ENCODE data around the gene PLEKHH3. TPM values are rescaled to one million over a fixed set of nuclear protein-coding genes. Genes with fewer than 3 reads are reported as not detected.

The PLEKHH3 gene
- total RNA-seq, 3 donors from 2014 or later: 15.4 to 32.2 (median 24.6) TPM

GRCh38 chr17:42700586-42701289 lies 23.9 kb upstream of the PLEKHH3 start:
- H3K4me3 ChIP-seq: no peak overlapping the region
- no peaks in the 10 kb centered on the region for H3K9me3 ChIP-seq
- TF ChIP-seq POLR2AphosphoS5 (IDR thresholded peaks at IDR 0.05): no peak
- TF ChIP-seq CTCF (IDR thresholded peaks at IDR 0.05): no peak
- no peak for TF ChIP-seq POLR2A (IDR thresholded peaks at IDR 0.05)
- no peaks in the 10 kb centered on the region for H3K27me3 ChIP-seq
- H3K27ac ChIP-seq: peak overlapping the region in 1 of 2 donors; percentile 19
- peaks cover 9% of the 10 kb centered on the region for H3K36me3 ChIP-seq
- intact Hi-C loops (cut with DNase I; ENCODE audit: low total_unique reads): no loop called here
- DNase-seq (ENCODE audit: low spot score in 2 of 2): no peak
- no peaks in the 10 kb centered on the region for H3K4me1 ChIP-seq

GRCh38 chr17:42699415-42699740 lies 22.6 kb upstream of the PLEKHH3 start:
- TF ChIP-seq CTCF (IDR thresholded peaks at IDR 0.05): no peak
- TF ChIP-seq POLR2A (IDR thresholded peaks at IDR 0.05): no peak
- TF ChIP-seq POLR2AphosphoS5 (IDR thresholded peaks at IDR 0.05): no peak
- intact Hi-C loops (cut with DNase I; ENCODE audit: low total_unique reads): no loop called here
- Histone ChIP-seq H3K27me3 (no peaks in the 10 kb centered on the region), H3K9me3 (no peaks in the 10 kb centered on the region), H3K4me3 (no peak overlapping the region), H3K27ac (peak overlapping the region in 1 of 2 donors; percentile 6), H3K36me3 (peaks cover under 1% of the 10 kb centered on the region), H3K4me1 (no peaks in the 10 kb centered on the region)
- no peak for DNase-seq (ENCODE audit: low spot score in 2 of 2)

- H3K4me3 ChIP-seq: no peak overlapping the region
- H3K9me3 ChIP-seq: no peaks in the 10 kb centered on the region
- peak overlapping the region in 1 of 2 donors; percentile 6 for H3K27ac ChIP-seq
- no peak for DNase-seq (ENCODE audit: low spot score in 2 of 2)
- H3K36me3 ChIP-seq: no peaks in the 10 kb centered on the region
- no peaks in the 10 kb centered on the region for H3K4me1 ChIP-seq
- TF ChIP-seq POLR2AphosphoS5 (IDR thresholded peaks at IDR 0.05) (no peak), CTCF (IDR thresholded peaks at IDR 0.05) (no peak), POLR2A (IDR thresholded peaks at IDR 0.05) (no peak)
- intact Hi-C loops (cut with DNase I; ENCODE audit: low total_unique reads): no loop called here
- H3K27me3 ChIP-seq: no peaks in the 10 kb centered on the region
These were observed 22.1 kb upstream of the PLEKHH3 start for GRCh38 chr17:42698736-42699414.

- H3K36me3 ChIP-seq: no peaks in the 10 kb centered on the region
- H3K27me3 ChIP-seq: no peaks in the 10 kb centered on the region
- no peaks in the 10 kb centered on the region for H3K4me1 ChIP-seq
- no peak for TF ChIP-seq POLR2AphosphoS5 (IDR thresholded peaks at IDR 0.05)
- TF ChIP-seq POLR2A (IDR thresholded peaks at IDR 0.05): no peak
- TF ChIP-seq CTCF (IDR thresholded peaks at IDR 0.05): no peak
- no peaks in the 10 kb centered on the region for H3K9me3 ChIP-seq
- no peak for DNase-seq (ENCODE audit: low spot score in 2 of 2)
- H3K4me3 ChIP-seq: no peak overlapping the region
- H3K27ac ChIP-seq: no peak overlapping the region
- intact Hi-C loops (cut with DNase I; ENCODE audit: low total_unique reads): no loop called here
These were observed 20.5 kb upstream of the PLEKHH3 start for GRCh38 chr17:42697108-42697811.

- no peaks in the 10 kb centered on the region for H3K36me3 ChIP-seq
- no peaks in the 10 kb centered on the region for H3K27me3 ChIP-seq
- H3K4me3 ChIP-seq: no peak overlapping the region
- intact Hi-C loops (cut with DNase I; ENCODE audit: low total_unique reads): no loop called here
- TF ChIP-seq POLR2AphosphoS5 (IDR thresholded peaks at IDR 0.05) (no peak), CTCF (IDR thresholded peaks at IDR 0.05) (no peak), POLR2A (IDR thresholded peaks at IDR 0.05) (no peak)
- no peaks in the 10 kb centered on the region for H3K9me3 ChIP-seq
- DNase-seq (ENCODE audit: low spot score in 2 of 2): no peak
- no peaks in the 10 kb centered on the region for H3K4me1 ChIP-seq
- no peak overlapping the region for H3K27ac ChIP-seq
These were observed 18.7 kb upstream of the PLEKHH3 start for GRCh38 chr17:42695500-42695899.

Data from breast epithelium (tissue), 4 donors.